ENCODE measurements around the gene GAS7.
"Not testable (repeated sequence)": the region's sequence is repeated elsewhere in the genome, so short reads cannot be mapped to it uniquely, and the experiment has no call there.

Gene GAS7

DNA sequence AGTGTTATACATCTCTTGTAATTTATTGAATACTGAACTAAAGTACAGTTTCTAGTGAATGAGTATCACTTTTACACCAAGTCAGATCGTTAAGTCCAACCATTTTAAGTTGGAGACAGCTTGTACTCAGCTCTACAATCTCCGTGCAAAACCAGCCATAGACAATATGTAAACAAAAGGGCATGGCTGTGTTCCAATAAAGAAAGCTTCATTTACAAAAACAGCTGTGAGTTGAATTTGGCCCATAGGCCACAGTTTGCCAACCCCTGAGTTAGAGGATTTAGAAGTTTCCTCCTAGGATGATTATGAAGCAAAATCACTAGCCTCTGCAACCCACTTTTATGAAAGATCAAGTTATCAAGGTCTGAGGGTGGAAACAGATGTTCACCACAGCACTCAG, 187.7 kb downstream of the GAS7 start:
- no peak for DNase-seq

DNA sequence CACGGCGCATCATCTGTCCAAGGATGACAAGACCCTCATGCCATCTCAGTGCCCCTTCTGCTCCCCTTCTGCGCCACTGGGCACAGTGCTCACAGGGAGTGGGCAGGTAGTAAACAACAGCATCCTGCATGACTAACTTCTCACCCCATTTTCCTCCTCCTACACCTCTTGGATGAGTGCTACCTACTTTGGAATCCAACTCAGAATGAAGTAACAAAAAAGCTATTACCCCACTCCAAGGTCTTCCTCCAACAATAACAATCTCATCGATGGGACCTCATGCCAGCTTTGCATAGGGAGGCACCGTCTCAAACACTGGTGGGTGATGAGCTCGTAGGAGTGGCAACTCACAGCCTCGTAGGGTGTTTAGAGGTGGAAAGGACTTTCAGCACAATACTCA, 194.7 kb downstream of the GAS7 start:
- DNase-seq: no peak

DNA sequence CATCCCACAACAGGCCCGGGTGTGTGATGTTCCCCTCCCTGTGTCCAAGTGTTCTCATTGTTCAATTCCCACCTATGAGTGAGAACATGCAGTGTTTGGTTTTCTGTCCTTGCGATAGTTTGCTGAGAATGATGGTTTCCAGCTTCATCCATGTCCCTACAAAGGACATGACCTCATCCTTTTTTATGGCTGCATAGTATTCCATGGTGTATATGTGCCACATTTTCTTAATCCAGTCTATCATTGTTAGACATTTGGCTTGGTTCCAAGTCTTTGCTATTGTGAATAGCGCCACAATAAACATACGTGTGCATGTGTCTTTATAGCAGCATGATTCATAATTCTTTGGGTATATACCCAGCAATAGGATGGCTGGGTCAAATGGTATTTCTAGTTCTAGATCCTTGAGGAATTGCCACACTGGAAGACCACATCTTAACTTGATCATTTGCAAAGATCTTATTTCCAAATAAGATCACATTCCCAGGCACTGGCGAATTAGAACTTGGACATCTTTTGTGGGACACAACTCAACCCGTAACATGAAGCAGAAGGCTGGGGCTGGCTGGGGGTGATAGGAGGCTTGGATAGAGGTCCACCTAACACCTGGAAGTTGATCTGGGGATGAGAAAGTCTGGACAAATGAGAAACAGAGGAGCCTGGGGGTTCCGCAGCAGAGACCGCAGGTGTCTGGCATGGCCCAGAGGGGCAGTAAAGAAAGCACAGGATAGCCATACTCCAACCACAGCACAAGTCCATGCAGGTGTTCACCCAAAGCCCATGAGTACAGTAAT, 195.6 kb downstream of the GAS7 start:
- DNase-seq: not testable (repeated sequence)

DNA sequence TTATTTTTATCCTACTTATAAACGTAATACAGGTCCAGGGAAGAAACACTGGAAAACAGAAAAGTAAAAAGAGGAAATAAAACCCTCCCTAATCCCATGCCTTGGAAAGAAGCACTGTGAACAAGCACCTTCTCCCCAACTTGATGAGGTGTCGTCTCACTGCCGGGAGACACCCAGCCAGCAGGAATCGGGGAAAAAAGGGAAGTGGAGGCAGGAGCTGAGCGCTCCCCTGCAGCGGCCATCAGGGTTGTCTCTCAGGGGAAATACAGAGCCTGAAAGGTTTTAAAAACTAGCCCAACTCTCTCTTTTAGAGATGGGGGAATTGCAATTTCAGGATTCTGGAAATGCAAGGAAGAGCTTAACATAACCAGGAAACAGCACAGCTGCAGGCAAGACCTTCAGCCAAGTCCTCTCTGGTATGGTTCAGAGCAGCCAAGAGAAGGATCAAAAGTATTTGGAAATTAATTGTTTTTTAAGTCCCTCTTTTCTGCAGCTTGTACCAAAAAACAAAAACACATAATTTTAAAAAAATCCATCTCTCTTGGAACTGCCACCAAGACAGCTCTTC, 197.0 kb downstream of the GAS7 start:
- no peak for DNase-seq

DNA sequence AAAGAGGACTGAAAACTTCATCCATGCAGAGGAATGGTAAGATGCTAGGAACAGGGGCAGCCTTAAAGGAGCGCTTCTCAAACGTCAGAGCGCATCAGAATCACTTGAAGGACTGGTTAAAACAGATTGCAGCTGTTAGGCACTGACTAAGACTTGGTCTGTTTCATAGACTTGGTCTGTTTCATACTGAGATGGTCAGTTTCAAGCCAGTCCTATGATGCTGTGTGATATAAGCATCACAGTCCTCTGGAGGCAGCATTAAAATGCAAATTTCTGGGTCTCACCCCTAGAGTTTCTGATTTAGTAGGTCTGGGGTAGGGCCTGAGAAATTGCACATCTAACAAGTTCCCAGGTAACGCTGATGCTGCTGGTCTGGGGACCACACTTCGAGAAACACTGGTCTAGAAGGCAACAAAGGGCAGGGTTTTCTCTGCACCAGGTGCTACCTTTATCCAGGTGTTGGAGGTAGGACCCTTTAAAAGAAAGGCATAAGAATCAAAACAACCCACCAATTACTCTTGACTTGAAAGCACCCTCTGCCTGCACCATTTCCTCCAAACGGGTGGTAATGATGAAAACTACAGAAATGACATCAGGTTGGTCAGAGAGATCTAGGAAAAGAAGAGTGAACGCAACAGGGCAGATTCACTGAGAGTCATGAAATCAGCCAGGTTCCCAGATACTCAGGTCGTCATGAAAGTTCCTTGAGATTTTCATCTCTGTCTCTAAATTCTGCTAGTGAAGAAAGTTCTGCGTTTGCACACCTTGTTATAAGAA, 198.3 kb downstream of the GAS7 start:
- DNase-seq: no peak

DNA sequence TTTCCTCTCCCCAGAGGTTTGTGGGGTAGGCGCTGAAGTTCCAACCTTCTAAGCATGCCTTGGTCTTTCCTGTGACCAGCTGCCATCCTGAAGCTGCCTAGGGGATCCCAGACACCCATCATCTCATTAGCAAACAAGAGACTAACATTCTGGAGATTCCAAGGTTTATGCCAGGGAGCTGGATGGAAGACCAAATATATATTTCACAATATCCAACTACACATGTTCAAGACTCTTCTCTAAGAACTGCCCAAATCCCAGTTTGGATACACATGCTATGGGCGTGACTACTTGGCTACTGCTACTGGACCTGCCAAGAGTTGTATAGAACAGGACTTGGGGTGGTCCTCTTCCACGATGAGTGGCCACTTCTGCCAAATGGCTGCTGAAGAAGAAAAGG, 200.3 kb downstream of the GAS7 start:
- no peak for DNase-seq

DNA sequence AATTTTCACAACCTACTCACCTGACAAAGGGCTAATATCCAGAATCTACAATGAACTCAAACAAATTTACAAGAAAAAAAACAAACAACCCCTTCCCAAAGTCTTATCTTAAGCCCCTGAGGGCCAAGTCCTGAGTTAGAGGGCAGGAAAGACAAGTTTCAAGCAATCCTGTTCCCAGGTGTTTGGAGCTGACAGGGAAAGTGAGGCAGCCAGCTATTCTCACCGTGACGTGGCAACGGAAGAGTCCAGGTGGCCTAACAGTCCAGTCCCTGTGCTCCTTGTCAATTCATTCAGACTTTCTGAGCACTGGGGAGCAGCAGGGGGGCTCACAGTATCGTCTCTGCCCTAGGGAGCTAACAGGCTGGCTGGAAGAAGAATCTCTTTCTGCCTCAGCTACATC, 203.6 kb downstream of the GAS7 start:
- DNase-seq: no peak

DNA sequence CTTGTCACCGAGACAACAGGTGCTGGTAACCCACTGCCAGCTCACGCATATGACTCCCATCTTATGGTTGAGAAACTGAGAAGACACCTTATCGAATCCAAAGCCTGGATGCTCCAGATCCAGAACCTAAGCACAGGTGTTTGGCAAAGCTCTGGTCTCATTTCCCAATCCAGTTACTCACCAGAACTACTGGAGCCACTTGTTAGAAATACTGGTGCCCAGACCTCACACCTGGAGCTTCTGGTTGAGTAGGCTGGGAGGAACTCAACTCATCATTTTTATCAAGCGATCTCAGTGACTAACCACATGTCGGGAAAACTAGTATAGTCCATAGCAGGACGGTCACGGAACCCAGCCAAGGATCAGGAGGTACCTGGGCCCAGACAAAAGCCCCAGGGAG, 206.6 kb downstream of the GAS7 start:
- no peak for DNase-seq

DNA sequence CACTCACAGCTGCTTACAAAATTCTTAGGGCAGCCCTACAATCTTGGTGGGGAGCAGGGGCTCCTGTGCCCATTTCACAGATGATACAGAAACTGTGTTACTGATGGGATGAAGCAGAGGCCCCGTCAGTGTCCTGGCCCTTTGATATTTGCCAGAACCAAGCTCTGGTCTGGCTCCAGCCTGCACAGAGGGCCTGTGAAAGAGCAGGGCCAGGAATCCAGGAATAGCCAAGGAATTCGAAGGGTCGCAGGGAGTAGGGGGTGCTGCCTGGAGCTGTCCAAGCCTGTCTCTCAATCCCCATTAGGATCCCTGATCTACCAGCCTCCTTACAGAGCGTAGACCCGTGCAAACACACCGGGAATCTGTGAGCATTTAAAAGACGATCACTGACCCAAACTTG, 207.1 kb downstream of the GAS7 start:
- no peak for DNase-seq

DNA sequence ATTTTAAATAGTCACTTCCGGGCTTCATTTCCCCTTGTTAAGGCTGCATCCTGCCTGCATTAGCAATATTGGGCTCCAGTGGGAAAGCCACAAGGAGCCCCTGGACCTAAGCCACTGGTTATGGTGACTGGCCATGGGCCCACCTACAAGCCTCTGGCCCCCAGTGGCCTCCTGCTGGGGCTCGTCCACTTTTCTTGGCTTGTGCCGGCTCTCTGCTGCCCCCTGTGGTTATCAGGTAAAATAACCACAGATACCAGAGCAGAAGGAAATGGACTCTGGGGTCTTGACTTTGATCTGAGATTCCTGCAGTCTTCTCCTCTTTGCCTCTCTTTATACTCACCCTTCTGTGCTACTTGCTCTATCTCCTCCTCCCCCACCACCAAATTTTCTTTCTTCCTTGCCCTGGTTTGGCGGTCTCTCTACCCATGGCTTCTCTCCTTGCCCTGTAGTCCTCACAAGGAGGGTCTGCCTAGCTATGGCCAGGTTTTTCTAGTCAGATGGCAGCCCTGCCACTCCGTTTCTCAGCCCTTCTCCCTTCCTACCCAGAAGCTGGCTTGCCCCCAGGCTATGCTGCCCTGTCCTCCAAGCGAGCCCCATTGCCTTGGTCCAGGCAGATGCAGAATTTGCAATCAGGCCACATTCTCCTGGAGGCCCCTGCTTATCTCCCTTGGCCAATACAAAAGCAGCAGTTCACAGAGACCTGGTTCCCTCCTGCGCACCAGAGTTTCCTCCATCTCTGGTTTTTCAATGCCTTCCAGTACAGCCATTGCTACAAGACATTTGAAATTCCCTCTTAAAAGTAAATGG, 210.4 kb downstream of the GAS7 start:
- no peak for DNase-seq

DNA sequence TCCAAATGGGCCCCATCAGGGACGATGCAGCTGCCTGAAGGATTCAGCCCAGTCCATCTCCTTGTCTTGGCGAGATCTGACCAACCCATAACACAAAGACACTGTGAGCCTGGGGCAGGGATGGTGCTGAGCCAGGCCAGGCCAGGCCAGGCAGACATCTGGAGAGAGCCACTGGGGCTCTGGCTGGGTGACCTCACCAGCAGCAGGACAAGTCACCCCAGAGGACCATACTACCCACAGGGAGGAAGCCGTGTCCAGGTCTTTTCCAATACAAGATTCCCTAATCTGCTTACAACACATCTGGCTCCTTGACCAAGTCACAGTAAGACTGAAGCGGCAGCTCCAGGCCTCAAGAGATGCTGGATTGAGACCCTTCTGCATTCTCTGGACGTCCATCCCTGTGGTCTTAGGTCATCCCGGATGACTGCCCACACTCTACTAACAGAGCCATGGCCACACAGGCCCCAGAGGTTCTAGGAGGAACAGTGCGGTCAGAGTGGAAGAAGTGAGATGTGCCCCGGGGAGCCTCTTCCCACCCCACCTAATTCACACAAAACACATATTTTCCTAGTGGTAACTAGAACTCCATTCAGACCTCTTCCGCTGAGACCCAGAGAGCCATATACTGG, 211.5 kb downstream of the GAS7 start:
- DNase-seq: no peak

DNA sequence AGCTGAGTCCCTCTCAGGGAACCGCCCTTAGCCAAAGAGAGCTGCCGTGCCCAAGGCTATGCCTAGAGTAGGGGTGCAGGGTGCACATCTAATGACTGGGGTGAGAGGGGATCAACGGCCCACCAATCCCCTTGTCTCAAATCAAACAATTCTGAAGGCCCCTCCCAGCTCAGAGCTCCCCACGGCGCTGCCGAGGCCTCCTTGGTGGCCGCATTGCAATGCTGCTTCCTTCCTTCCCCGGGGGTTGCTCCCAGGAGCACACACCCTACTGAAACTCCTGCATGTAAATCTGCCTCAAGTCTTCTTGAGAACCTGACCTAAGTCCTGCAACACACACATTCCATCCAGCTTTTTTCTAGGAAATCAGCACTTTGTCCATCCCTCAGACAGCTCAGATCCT, 212.8 kb downstream of the GAS7 start:
- DNase-seq: no peak

DNA sequence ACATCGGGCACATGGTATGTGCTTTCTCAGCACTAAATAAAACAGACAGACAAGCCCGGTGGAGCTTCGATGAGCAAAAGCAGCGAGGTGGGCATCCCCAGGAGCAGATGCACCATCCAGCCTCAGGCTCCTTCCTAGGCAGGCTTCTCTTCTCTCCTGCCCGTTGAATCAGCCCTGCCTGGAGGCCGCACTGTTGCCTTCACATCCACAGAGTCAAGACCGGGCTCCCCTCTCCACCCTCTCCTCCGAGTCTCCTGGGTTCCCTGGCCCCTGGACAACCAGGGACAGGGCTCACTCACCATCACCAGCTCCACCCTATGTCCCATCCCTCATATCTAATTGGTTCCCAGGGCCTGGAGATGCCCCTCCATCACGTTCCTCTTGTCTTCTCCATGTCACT, 213.6 kb downstream of the GAS7 start:
- no peak for DNase-seq

DNA sequence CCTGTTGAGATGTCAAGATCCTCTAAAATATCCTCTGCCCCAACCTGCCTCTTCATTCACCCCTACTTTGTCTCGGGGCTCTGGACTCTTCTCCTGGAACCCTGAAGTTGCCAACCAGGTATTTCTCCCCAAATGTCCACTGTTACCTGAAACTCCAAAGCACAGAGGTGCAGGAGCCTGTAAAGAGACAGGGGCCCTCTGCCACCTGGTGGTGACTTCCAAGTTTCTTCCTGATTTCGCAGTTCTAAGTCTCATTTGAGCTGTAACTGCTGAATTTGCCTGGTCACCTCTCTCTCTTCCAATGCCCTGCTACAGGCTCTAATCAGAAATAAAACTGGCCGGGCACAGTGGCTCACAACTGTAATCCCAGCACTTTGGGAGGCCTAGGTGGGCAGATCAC, 216.2 kb downstream of the GAS7 start:
- no peak for DNase-seq

DNA sequence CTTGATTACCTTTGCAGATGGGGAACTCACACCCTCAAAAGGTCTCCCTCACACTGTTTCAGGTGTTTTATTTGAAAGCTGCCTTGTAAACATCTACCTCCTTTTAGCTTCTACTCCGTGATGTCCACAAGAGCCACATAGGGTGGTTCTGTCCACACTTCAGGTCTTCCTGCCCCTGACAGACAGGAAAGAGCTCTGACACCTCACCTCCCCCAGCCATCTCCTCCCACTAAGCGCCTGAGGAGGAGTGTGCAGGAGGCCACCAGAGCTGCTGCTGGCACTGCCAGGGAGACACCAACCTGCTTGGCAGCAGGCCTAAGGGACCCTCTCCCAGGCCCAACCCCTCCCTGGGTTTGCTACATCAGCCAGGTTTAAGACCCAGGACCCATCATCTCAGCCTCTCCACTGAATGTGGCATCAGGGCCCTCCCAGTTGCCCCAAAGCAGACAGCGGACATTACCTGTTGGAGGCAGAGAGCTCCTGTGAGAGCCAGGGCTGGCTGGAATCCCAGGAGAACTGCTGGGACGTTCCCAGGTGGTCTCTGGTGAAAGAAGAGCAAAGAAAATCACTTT, 217.0 kb downstream of the GAS7 start:
- DNase-seq: no peak

DNA sequence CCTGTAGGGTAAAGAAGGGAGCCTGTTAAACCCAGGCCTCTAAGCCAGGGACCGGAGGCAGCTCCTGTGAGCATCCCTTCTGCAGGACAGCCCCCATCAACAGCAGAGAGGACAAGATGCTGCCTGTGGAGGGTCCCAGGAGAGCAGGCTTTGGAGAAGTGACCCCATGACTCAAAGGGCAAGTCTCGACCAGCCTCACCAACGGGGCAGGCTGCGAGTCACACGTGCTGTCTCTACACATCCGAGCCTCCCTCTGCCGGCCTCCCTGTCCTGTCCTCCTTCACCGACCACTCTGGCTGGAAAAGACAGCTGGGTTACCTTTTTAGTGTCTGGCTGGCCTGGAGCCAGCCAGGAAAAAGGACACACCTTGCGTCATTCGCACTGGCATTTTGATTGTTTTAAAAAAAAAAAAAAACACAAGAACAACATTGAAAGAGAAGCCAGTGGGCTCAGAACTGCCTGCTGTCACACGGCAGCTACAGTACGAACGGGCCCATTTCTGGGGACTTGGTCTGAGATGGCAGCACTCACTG, 218.9 kb downstream of the GAS7 start:
- DNase-seq: no peak

DNA sequence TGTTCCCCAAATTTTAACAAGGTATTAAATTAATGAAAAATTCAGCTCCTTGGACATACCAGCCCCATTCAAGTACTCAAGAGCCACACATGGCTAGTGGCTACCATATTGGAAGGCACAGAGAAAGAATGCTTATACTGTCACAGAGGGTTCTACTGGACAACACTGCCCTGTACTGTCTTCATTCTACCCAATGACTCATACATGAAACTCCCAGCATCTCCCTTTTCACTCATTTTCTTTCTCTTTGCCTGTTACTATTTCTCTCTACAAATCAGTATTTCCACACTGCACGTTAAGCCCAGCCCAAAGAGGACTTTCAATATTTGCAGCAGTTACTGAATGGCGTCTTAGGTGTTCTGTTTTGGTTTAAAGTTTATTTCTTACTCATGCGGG, 221.2 kb downstream of the GAS7 start:
- no peak for DNase-seq

DNA sequence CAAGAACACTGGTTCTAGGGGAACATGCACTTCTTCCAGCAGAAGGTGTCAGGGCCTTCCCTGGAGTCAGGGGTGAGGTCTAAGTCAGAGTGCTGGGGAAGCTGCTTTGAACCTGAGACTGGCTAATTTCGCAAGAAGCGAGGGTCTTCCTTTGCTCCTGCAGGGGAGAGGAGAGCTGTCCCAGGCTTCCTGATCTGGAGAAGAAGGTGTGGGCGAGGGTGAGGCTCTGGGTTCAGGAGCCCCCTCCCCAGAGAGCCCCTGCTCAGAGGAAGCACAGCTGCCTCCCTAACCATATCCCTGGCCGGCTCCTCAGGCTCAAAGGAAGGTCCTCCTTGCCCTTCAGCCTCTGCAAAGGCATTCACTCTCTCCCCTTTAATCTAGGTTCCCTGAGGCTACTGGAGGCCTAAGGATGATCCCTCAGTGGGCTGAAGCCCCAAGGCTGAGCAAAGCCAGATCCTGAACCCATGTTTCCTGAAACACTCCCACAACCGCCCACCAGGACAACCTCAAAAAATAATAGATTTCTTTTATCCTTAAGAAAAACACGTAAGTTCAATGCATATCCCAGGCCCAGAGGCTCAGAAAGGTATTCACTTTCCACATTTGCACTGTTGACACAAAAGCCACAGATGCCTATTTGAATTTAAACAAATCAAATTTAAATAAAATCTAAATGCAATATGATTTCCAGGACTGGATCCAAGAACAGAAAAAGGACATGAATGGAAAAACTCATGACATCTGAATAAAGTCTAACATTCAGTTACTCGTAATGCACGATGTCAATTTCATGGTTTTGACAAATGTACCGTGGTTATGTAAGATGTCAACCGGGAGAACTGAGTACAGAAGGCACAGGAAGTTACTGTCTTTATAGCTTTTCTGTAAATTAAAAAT, 221.9 kb downstream of the GAS7 start:
- no peak for DNase-seq

DNA sequence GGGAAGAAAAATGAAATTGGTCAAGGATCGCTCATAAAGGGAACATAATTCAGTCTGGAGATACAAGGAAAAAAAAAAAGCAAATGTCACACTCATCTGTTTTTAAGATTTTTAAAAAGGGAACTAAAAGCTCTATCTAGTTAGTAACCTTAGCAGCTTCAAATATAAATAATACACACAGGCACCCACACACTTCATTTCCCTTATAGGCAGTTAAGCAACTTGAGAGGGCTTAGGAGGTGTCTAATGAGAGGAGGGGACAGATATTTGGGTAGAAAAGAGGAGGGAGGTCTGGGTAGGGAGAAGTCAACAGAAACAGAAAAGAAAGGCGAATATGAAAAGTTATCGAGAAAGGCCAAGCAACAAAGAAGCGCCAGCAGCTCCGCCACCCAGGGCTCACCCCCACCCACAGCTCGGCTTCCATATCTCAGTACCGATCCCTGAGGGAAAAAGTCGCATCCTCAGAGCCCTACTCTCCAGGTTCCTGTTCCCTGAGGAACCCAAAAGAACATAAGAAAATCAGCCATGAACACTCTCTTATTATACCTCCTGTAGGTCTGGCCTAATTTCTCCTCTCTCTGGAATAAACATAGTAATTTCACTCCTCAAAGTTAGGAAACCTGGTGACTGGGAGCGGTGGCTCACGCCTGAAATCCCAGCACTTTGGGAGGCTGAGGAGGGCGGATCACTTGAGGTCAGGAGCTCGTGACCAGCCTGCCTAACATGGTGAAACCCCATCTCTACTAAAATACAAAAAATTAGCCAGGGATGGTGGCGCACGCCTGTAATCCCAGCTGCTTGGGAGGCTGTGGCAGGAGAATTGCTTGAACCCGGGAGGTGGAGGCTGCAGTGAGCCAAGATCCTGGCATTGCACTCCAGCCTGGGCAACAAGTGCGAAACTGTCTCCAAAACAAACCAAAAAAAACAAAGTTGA, 223.7 kb downstream of the GAS7 start:
- DNase-seq: no peak

All from NCI-H2171 (cell line).